ENCODE data around the gene KCNG2. TPM values are rescaled to one million over a fixed set of nuclear protein-coding genes. Genes with fewer than 3 reads are reported as not detected.

Gene KCNG2
- total and polyA plus RNA-seq, 9 of the 15 experiments (the other 6 are each of a cell fraction or from before 2014, with no cell fraction given) = not detected

DNA sequence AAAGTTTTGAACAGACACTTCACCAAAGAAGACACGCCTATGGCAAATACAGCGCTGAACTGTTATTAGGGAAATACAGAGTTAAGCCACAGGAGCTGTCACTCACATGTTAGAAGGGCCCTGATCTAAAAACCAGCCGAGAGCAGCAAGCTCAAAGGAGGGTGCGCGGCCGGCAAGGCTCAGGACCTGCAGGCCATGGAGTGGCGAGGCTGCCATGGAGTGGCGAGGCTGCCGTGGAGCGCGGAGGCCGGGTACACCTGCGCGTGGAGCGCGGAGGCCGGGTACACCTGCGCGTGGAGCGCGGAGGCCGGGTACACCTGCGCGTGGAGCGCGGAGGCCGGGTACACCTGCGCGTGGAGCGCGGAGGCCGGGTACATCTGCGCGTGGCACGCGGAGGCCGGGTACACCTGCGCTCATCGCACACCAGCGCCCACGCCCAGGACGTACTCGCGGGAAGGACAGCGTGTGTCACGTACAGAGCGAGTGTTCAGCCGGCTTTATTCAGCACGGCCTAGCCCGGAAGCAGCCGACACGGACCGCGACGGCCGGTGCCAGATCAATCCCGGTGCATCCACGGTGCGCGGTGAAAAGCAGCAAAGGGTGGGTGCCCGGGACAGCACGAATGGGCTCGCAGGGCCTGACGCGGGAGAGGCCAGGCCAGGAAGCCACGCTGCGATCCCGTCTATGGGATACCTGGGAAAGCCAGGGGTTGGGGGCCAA is 84.9 kb downstream of the KCNG2 start:
- intact Hi-C loops (cut with micrococcal nuclease) = no loop called here
- FAIRE-seq (no peak), ATAC-seq (no peak), DNase-seq (ENCODE audit: extremely low read depth in 1 of 4, low spot score in 3 of 4) (no peak)
- TF ChIP-seq SP1 (CRISPR knock-in tag; IDR thresholded peaks at IDR 0.05) (no peak), ZBTB1 (CRISPR knock-in tag; IDR thresholded peaks at IDR 0.05; ENCODE audit: borderline replicate concordance, low read depth) (no peak), POU5F1 (IDR thresholded peaks at IDR 0.05; ENCODE audit: borderline replicate concordance, low read depth, low read length, partially characterized antibody) (no peak), MAZ (CRISPR knock-in tag; conservative IDR thresholded peaks at IDR 0.05 in 1 of 2, IDR thresholded peaks at IDR 0.05 in 1 of 2) (no peak), JUNB (CRISPR knock-in tag; conservative IDR thresholded peaks at IDR 0.05) (no peak), MEF2A (IDR thresholded peaks at IDR 0.05; ENCODE audit: control insufficient read depth, low read depth, low read length) (no peak), ZBTB49 (CRISPR knock-in tag; IDR thresholded peaks at IDR 0.05; ENCODE audit: borderline replicate concordance) (no peak), ESRRB (CRISPR knock-in tag; IDR thresholded peaks at IDR 0.05; ENCODE audit: borderline replicate concordance) (no peak), ZNF696 (CRISPR knock-in tag; conservative IDR thresholded peaks at IDR 0.05) (no peak), SMARCA4 (IDR thresholded peaks at IDR 0.05) (no peak), ZNF764 (CRISPR knock-in tag; IDR thresholded peaks at IDR 0.05; ENCODE audit: low read depth) (no peak), PKNOX1 (IDR thresholded peaks at IDR 0.05) (no peak), HMG20A (CRISPR knock-in tag; conservative IDR thresholded peaks at IDR 0.05) (no peak), ZNF263 (CRISPR knock-in tag; IDR thresholded peaks at IDR 0.05; ENCODE audit: borderline replicate concordance) (no peak), SIRT6 (IDR thresholded peaks at IDR 0.05; ENCODE audit: low read depth, low read length) (no peak)
- TF ChIP-seq, protein P1, sequence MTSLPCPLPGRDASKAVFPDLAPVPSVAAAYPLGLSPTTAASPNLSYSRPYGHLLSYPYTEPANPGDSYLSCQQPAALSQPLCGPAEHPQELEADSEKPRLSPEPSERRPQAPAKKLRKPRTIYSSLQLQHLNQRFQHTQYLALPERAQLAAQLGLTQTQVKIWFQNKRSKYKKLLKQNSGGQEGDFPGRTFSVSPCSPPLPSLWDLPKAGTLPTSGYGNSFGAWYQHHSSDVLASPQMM (CRISPR knock-in tag; IDR thresholded peaks at IDR 0.05) = no peak
- ChIA-PET POLR2A (no interaction called here), CTCF (ENCODE audit: low intra/inter-chr PET ratio) (no interaction called here)
- in situ Hi-C loops (cut with MboI) = no loop called here
- no peak overlapping the region for H3K4me3 ChIP-seq
- H3K36me3 ChIP-seq (ENCODE audit: control insufficient read depth, insufficient read depth, low read length) = no peaks in the 10 kb centered on the region
- no TSS peak for BruUV-seq (replicated peaks)
- H3K9me3 ChIP-seq (replicated peaks; ENCODE audit: control insufficient read depth, insufficient read depth, low read depth, low read length) = no peaks in the 10 kb centered on the region
- peaks cover 0 to 14% of the 10 kb centered on the region in 2 experiments; a peak in 3 of 5 replicates for H3K27me3 ChIP-seq (ENCODE audit: control insufficient read depth in 2 of 2, insufficient read depth in 2 of 2, low read length in 2 of 2)
- no peaks in the 10 kb centered on the region for H3K79me2 ChIP-seq (ENCODE audit: control insufficient read depth, insufficient read depth, low read length)
- H2AFZ ChIP-seq (ENCODE audit: low read depth, low read length) = no peak overlapping the region
- no peak overlapping the region for H3K27ac ChIP-seq (ENCODE audit: extremely low read depth, low read depth, low read length)
- peaks cover 0 to 2% of the 10 kb centered on the region in 2 experiments; a peak in 1 of 5 replicates for H3K4me1 ChIP-seq (replicated peaks in 1 of 2; ENCODE audit: control insufficient read depth in 2 of 2, insufficient read depth in 2 of 2, low read length in 2 of 2)
- H4K20me1 ChIP-seq (replicated peaks; ENCODE audit: control insufficient read depth, insufficient read depth, low read length) = no peaks in the 10 kb centered on the region
- H3K9ac ChIP-seq (ENCODE audit: insufficient read depth in 1 of 2, low read depth in 2 of 2, low read length in 2 of 2) = no peak overlapping the region
- 46% methylated on average over 20 of the region's 68 CpGs for WGBS (ENCODE audit: insufficient coverage, low coverage, missing lambda C conversion rate)
- H3K9me1 ChIP-seq (ENCODE audit: control insufficient read depth, insufficient read depth, low read length) = no peaks in the 10 kb centered on the region
- H3K4me2 ChIP-seq (ENCODE audit: insufficient read depth, low read length) = no peak overlapping the region

Measured in K562 (cell line).